ENCODE results near the gene HSF5.
A peak's percentile ranks its signal among the peaks of the same experiment; 100 is the strongest.
"Not testable (repeated sequence)": the region's sequence is repeated elsewhere in the genome, so short reads cannot be mapped to it uniquely, and the experiment has no call there.

The HSF5 gene

GRCh38 chr17:58488428-58488890, 251 bp upstream of the HSF5 start:
- DNase-seq (ENCODE audit: low read depth in 4 of 4, low spot score in 1 of 4), result no peak

GRCh38 chr17:58484600-58484999, 3.6 kb downstream of the HSF5 start:
- DNase-seq (ENCODE audit: low read depth in 4 of 4, low spot score in 1 of 4), result no peak

GRCh38 chr17:58481798-58482197, 6.4 kb downstream of the HSF5 start:
- not testable (repeated sequence) for DNase-seq (ENCODE audit: low read depth in 4 of 4, low spot score in 1 of 4)

GRCh38 chr17:58480090-58480489, 8.1 kb downstream of the HSF5 start:
- no peak for DNase-seq (ENCODE audit: low read depth in 4 of 4, low spot score in 1 of 4)

GRCh38 chr17:58476812-58477211, 11.4 kb downstream of the HSF5 start:
- DNase-seq (ENCODE audit: low read depth in 4 of 4, low spot score in 1 of 4), result no peak

- DNase-seq (ENCODE audit: low read depth in 4 of 4, low spot score in 1 of 4), result no peak
These were observed 12.2 kb downstream of the HSF5 start for GRCh38 chr17:58475985-58476384.

GRCh38 chr17:58470356-58470755, 17.9 kb downstream of the HSF5 start:
- DNase-seq (ENCODE audit: low read depth in 4 of 4, low spot score in 1 of 4), result no peak

GRCh38 chr17:58468944-58469343, 19.3 kb downstream of the HSF5 start:
- no peak for DNase-seq (ENCODE audit: low read depth in 4 of 4, low spot score in 1 of 4)

- DNase-seq (ENCODE audit: low read depth in 4 of 4, low spot score in 1 of 4), result no peak
These were observed 32.7 kb downstream of the HSF5 start for GRCh38 chr17:58455491-58455890.

GRCh38 chr17:58452738-58453137, 35.5 kb downstream of the HSF5 start:
- DNase-seq (ENCODE audit: low read depth in 4 of 4, low spot score in 1 of 4), result no peak

- DNase-seq (ENCODE audit: low read depth in 4 of 4, low spot score in 1 of 4), result peak; percentile 11 to 45 (median 31)
These were observed 40.9 kb downstream of the HSF5 start for GRCh38 chr17:58447039-58447975.

- no peak for DNase-seq (ENCODE audit: low read depth in 4 of 4, low spot score in 1 of 4)
These were observed 42.1 kb downstream of the HSF5 start for GRCh38 chr17:58446086-58446485.

GRCh38 chr17:58436805-58437239, 51.4 kb downstream of the HSF5 start:
- no peak for DNase-seq (ENCODE audit: low read depth in 4 of 4, low spot score in 1 of 4)

GRCh38 chr17:58436245-58436644, 52.0 kb downstream of the HSF5 start:
- DNase-seq (ENCODE audit: low read depth in 4 of 4, low spot score in 1 of 4), result no peak

GRCh38 chr17:58432806-58433573, 55.2 kb downstream of the HSF5 start:
- no peak for DNase-seq (ENCODE audit: low read depth in 4 of 4, low spot score in 1 of 4)

GRCh38 chr17:58427807-58428206, 60.4 kb downstream of the HSF5 start:
- DNase-seq (ENCODE audit: low read depth in 4 of 4, low spot score in 1 of 4), result no peak

GRCh38 chr17:58421711-58422110, 66.5 kb downstream of the HSF5 start:
- no peak for DNase-seq (ENCODE audit: low read depth in 4 of 4, low spot score in 1 of 4)

GRCh38 chr17:58420827-58421226, 67.4 kb downstream of the HSF5 start:
- DNase-seq (ENCODE audit: low read depth in 4 of 4, low spot score in 1 of 4), result no peak

- peak; percentile 59 to 86 (median 68) for DNase-seq (ENCODE audit: low read depth in 4 of 4, low spot score in 1 of 4)
These were observed 70.7 kb downstream of the HSF5 start, which contains the start of gene RNF43 for GRCh38 chr17:58417300-58418092. TSS of gene RNF43 (minus strand) at chr17:58417534. CDS start at chr17:58415577, 1,957 bp downstream.

GRCh38 chr17:58416937-58417299, 71.3 kb downstream of the HSF5 start:
- no peak for DNase-seq (ENCODE audit: low read depth in 4 of 4, low spot score in 1 of 4)

GRCh38 chr17:58416396-58416795, 71.8 kb downstream of the HSF5 start:
- DNase-seq (ENCODE audit: low read depth in 4 of 4, low spot score in 1 of 4), result no peak

Data from stimulated activated CD4-positive, alpha-beta T cell treated with anti-CD3 and anti-CD28 coated beads, Interleukin-1b, Interleukin-23, amount 100 ng/mL, for 24 hours (primary cell).